K562 treated with DMSO at 1 percent for 24 hours (cell line): ENCODE data around the gene CDH19. TPM values are rescaled to one million over a fixed set of nuclear protein-coding genes. Genes with fewer than 3 reads are reported as not detected.

Experiments used
- total RNA-seq: library from RNA; unstranded; fragments of 300-600 nt; gene quantifications from 2 replicates; pipeline ENCODE4 v1.2.3, GENCODE V29; 2022; ENCODE audit warnings: low read depth; ENCODE audit not compliant: insufficient read depth

CDH19 gene, protein sequence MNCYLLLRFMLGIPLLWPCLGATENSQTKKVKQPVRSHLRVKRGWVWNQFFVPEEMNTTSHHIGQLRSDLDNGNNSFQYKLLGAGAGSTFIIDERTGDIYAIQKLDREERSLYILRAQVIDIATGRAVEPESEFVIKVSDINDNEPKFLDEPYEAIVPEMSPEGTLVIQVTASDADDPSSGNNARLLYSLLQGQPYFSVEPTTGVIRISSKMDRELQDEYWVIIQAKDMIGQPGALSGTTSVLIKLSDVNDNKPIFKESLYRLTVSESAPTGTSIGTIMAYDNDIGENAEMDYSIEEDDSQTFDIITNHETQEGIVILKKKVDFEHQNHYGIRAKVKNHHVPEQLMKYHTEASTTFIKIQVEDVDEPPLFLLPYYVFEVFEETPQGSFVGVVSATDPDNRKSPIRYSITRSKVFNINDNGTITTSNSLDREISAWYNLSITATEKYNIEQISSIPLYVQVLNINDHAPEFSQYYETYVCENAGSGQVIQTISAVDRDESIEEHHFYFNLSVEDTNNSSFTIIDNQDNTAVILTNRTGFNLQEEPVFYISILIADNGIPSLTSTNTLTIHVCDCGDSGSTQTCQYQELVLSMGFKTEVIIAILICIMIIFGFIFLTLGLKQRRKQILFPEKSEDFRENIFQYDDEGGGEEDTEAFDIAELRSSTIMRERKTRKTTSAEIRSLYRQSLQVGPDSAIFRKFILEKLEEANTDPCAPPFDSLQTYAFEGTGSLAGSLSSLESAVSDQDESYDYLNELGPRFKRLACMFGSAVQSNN
- not detected in 2 replicates for total RNA-seq

GRCh38 chr18:66603941-66604627 is at the start of gene CDH19:
Gene CDH19, minus strand, starts transcription at chr18:66604090. Its CDS starts 31,886 bp downstream, at chr18:66572204.

